Stimulated activated CD8-positive, alpha-beta memory T cell treated with anti-CD3 and anti-CD28 coated beads, Interleukin-4, amount 100 ng/mL, for 48 hours (primary cell): ENCODE results near the gene RNF32.
"Not testable (repeated sequence)": the region's sequence is repeated elsewhere in the genome, so short reads cannot be mapped to it uniquely, and the experiment has no call there.

Experiments used
- DNase-seq: peaks from one replicate; pipeline ENCODE4 v3.0.0-alpha.2; 2020

RNF32 gene

DNA sequence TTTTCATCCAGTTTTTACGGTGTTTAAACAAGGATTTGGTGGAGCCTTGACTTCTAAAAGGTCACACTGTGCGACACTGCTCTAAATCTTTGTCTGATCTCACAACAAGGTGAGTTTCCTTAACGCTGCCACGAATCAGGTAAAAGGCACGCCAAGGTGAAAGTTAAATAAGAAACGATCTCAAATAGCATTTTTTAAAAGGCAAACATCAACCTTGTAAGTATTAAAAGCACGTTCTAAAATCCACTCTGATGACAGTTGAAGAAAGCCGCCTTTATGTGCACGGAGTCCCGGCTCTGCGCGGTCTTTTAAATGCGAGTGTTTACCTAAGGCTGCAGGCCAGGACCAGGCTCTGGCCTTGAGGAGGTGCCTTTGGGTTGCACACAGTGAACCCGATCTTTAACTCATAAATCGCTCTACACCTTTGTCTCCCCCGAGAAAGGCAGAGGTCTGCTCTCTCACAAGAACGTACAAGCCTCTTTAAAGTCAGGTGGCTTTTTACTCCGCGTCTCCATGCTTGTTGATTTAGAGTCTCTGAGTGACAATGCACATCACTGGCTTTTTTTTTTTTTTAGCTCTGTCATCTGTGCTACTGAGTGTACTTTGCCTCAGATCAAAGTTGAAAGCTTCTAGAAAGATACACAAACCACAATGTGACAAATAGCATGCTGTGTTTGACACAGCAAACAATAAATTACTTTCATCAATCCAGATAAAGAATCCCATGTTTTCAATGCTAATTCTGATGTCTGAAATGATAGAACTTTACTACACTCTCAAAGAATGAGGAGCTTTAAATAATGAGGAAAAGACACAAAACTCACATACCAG lies 25.9 kb upstream of the RNF32 start:
- DNase-seq: no peak

DNA sequence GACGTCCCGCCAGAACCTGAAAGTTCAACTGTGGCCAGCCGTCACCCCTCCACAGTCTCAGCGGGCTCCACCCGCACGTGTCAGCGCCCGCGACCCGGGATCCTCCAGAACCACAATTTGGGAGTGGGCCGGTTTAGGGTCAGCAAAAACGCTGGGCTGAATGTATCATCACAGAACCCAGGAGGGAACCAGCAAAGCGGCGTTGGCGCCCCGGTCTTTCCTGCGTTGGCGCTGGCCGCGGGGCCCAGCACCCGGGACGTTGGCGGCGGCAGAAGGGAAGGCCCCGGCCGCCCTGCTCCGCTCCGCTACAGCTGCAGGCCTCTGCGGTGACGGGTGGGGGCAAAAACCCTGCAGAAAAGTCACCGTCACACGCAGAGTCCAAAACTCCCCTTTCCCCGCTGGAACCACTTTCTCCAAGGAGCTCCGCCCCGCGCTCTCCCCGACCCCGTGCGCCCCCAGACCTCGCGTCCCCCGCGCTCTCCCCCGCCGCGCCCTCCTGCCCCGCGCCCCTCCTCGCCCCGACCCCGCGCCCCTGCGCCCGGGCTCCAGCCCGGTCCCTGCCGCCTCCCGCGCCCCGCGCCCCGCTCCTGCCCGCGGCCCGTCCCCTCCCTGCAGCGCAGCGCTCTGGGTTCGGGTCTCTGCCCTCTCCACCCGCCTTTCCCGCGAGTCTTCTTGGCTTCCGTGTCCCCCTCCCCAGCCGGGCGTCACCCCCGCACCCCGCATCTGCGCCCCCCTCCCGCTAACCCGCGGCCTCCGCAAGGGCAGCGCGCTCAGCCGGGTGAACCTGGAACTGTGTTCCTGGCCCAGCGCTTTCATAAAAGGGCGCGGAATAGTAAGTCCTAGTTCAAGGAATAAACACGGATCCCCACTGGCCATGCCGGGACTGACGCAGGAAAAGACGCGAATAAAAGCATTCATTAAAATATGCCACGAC lies 24.0 kb upstream of the RNF32 start:
- DNase-seq: no peak

DNA sequence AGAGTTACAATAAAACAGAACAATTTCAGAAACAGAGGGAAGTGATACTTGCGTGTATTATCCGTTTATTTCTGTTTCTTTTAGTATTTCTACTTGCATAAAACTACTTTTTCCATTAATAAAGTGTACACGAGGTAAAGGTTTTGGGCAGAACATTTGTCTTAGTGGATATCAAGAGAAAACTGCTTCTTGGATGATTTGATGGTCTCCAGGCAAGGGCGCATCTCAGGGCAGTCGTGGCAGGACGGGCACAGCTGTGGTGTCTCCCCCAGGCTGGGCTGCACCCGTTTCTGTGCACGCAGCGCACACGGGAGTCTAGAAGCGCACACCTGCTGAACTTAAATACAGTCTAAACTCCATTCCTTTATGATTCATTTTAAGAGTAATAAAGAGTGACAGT lies 23.4 kb upstream of the RNF32 start:
- no peak for DNase-seq

DNA sequence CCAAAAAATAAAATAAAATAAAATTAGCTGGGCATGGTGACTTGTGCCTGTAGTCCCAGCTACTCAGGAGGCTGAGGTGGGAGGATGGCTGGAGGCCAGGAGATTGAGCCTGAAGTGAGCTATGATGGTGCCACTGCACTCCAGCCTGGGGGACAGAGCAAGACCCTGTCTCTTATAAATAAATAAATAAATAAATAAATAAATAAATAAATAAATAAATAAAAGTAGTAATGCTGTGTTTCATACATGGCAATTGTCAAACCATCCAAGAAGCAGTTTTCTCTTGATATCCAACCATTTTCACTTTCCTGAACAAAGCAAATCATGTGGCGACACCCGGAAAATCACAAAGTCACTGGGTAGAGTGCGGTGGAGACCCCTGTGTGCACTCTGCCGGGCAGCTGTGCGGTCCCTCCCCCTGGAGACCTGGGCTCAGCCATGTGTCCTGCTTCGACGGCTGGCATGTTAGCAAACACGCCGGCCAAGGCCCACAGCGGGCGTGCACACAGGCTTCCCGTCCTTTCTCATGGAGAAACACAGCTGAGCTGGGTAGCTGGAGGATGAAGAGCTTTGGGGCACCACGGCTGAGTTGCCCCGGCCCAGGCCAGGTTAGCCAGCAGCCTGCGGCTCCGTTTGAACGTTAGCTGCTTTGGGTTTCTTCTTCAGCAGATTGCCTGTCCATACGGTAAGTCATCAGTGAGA lies 22.3 kb upstream of the RNF32 start:
- no peak for DNase-seq

DNA sequence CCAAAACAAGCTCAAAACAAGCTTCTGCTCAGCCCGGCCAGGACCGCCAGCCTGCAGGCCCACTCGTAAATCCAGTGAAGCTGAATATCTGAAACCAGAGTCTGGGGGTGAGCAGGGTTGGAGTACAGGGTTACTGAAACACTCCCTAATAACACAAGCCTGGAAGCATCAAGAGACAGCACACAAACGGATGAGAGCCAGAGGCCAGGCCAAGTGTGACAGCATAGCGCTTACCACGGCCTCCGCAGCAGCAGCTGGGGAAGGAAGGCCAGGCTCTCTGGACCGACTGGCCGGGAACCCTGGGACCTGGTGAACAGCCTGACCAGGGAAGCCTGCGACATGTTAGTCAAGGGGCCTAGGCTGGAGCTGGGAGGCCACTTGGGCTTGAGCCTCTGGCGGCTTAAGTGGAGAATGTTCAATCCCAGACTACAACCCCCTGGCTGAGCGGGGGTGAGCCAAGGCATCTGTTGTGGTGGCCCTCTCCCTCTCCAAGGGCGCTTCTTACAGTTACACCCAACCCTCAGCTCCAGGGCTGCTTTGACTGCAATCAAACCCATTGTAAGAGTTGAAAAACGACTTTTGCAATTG lies 21.7 kb upstream of the RNF32 start:
- no peak for DNase-seq

DNA sequence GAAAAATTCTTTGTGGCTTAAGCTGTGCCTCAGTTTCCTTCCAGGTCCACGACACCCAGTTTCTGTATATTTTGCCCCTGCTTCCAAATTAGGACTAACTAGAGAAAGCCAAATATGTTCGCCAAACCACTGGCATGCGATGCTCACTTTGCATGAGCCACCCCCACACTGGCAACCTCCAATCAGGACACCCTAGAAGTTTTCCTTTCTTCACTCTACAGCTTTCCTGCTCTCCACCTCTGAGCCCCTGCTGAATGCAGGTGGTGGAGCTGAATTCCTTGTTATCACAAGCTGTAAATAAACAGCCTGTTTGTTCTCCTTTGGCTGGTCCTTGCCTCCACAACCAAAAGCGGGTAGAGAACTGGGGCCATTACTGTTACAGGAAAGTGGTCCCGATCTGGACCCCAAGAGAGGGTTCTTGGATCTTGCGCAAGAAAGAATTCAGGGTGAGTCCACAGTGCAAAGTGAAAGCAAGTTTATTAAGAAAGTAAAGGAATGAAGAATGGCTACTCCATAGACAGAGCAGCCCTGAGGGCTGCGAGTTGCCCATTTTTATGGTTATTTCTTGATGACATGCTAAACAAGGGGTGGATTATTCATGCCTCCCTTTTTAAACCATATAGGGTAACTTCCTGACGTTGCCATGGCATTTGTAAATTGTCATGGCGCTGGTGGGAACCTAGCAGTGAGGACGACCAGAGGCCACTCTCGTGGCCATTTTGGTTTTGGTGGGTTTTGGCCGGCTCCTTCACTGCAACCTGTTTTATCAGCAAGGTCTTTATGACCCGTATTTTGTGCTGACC lies 20.9 kb upstream of the RNF32 start:
- not testable (repeated sequence) for DNase-seq

DNA sequence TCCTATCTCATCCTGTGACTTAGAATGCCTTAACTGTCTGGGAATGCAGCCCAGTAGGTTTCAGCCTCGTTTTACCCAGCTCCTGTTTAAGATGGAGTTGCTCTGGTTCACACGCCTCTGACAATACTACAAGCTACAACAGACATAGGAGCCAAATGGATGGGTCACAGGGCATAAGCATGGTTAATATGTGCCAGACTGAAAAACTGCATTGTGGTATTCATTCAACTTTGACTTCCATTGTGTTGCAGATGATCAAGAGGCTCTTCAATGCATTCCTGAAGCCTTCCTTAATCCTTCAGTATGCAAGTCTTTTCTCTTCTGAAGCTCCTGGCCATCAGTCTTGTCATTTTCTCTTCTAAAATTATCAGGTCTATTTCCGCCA lies 20.3 kb upstream of the RNF32 start:
- DNase-seq: no peak

DNA sequence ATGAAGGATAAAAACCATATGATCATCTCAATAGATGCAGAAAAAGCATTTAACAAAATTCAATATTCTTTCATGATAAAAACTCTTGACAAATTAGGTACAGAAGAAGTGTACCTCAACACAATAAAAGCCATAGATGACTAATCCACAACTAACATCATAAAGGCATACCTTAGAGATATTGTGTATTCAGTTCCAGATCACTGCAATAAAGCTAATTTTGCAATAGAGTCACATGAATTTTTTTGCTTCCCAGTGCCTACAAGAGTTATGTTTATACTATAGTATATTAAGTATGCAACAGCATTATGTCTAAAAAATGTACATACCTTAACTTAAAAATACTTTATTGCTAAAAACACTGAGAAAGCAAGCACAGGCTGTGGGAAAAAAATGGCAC lies 18.9 kb upstream of the RNF32 start:
- DNase-seq: no peak

DNA sequence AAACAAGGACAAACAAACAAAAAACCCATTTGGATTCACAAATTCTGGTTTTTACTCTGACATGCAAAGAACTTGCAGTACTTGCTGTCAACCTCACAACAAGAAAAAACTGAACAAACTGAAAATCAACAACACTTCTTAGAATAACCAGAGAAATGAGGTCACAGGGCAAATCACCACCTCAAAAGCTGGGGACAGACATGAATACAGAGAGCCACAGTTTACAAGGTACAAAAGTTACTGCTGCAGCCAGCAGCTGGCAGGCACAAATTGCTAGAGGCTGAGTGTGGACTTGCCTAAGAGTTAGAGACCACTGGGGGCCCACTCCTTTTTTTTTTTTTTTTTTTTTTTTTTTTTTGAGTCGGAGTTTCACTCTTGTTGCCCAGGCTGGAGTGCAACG lies 15.0 kb upstream of the RNF32 start:
- no peak for DNase-seq

DNA sequence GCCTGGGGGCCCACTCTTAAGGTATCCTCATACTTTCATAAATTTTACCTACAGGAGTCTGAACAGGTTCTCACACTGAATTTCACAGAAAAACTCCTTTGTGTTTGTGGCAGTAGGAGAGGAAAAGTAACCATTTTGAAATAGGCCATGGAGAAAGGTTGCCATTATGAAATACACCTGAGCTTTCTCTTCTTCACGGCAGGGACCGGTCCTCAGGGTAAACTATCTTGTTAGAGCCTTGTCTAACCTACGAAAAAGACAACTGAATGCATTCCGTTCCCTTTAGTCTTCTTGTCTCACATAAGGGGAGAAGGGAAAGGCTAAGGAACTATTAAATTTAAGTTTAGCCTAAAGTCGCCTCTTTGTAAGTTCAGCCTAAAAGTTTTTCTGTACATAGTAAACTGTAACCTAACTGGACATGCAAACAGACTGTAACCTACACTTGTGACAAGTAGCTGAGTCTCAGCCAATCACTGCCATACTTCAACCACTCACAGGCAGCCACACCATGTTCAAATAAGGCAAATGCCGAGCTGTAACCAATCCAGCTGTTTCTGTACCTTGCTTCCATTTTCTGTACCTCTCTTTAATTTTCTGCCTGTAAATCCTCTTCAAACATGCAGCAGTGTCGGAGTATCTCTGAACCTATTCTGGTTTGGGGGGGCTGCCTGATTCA lies 14.2 kb upstream of the RNF32 start:
- no peak for DNase-seq

DNA sequence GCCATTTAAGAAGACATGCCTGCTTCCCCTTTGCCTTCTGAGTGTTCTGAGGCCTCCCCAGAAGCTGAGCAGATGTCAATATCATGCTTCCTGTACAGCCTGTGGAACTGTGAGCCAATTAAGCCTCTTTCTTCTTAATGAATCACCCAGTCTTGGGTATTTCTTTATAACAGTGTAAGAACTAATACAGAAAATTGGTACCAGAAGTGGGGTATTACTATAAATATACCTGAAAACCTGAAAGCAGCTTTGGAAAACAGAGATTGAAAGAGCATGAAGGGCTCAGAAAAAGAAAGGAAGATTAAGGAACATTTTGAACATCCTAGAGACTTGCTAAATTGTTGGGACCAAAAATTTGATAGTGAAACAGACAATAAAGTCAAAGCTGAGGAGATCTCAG lies 12.0 kb upstream of the RNF32 start:
- no peak for DNase-seq

DNA sequence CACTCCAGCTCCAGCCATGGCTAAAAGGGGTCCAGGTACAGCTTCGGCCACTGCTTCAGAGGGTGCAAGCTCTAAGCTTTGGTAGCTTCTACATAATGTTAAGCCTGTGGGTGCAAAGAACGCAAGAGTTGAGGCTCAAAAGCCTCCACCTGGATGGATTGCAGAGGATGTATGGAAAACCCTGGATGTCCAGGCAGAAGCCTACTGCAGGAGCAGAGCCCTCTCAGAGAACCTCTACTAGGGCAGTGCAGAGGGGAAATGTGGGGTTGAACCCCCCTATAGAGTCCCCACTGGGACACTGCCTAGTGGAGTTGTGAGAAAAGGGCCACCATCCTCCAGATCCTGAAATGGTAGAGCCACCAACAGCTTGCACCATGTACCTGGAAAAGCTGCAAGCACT lies 10.7 kb upstream of the RNF32 start:
- DNase-seq: no peak

DNA sequence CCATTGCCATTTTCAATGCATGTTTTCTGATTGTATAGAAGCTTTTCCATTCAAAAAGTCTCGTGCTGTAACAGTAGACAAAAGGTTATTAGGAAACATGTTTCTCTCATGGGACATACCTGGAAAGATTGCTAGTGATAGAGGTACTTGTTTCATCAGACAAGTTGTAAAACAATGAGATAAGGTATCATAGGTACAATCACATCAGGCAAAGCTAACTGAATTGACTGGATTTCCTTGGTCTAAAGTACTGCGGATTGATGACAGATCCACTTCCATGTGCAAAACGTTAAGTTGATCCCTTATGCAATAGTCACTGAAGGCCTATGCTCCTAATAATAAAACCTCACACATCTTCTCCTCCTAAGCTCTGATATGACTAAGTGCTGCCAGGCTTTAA lies 6.5 kb upstream of the RNF32 start:
- DNase-seq: no peak

DNA sequence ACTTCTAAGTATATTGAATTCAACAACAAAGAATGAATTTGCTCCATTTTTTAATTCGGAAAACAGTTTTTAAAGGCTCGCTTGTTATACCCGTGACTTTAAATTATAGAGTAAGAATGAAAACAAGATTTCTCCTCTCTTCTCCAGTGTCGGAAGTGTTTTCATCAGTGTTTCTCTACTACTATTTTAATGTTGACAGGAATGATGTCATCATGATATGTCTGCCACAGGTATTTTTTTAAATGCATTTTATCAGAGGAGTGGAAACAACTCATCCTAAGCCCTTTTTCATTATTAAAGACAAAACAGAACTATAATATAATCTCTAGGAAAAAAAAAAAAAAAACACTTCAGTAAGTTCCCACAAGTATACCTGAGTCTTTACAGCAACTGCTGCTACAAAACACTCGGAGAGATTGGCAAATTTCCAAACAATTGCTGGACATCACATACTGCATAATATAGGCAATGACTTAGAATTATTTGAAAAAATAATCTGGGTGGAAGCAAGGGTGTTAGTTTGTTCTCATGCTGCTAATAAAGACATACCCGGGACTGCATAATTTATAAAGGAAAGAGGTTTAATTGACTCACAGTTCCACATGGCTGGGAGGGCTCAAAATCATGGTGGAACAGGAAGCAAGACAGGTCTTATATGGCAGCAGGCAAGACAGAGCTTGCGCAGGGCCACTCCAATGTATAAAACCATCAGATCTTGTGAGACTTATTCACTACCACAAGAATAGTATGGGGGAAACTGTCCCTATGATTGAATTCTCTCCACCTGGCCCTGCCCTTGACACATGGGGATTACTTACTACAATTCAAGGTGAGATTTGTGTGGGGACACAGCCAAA lies 4.8 kb upstream of the RNF32 start:
- DNase-seq: no peak

DNA sequence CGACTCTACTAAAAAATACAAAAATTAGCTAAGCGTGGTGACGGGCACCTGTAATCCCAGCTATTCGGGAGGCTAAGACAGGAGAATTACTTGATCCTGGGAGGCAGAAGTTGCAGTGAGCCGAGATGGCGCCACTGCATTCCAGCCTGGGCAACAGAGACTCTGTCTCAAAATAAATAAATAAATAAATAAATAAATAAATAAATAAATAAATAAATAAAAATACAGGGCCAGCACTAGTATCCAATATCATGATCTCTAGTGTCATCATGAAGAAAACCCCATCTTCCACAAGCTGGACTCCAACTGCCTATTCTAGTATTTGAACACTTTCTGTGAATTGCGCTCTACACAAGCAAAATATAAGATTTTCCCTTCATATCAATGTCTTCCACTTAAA lies 3.5 kb upstream of the RNF32 start:
- DNase-seq: not testable (repeated sequence)

DNA sequence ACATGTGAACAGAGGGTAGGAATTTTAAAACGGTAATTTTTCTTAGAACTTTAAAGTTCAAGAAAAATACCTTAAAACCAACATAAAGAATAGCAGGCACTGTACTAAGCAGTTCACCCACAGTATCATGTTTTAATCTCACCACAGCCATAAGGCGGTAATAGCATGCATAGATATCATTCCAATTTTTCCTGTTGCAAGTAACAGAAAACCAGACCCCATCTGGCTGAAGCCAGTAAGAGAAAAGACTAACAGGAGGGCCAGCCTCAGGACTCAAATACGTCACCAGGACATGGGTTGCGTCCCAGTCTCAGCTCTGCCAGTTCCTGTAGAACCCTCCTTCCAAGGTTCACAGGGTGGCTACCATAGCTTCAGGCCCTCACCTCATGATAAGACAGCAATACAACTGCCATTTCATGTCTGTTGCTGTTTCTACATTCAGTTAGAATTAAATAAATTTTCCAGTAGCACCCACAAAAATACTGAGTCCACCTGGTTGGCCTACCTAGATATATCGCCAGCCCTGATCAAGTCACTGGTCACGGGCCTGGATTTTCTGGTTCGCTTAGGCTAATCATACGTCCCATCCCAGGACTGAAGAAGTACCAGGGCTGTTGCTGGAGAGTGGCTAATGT lies 2.0 kb upstream of the RNF32 start:
- DNase-seq: no peak

DNA sequence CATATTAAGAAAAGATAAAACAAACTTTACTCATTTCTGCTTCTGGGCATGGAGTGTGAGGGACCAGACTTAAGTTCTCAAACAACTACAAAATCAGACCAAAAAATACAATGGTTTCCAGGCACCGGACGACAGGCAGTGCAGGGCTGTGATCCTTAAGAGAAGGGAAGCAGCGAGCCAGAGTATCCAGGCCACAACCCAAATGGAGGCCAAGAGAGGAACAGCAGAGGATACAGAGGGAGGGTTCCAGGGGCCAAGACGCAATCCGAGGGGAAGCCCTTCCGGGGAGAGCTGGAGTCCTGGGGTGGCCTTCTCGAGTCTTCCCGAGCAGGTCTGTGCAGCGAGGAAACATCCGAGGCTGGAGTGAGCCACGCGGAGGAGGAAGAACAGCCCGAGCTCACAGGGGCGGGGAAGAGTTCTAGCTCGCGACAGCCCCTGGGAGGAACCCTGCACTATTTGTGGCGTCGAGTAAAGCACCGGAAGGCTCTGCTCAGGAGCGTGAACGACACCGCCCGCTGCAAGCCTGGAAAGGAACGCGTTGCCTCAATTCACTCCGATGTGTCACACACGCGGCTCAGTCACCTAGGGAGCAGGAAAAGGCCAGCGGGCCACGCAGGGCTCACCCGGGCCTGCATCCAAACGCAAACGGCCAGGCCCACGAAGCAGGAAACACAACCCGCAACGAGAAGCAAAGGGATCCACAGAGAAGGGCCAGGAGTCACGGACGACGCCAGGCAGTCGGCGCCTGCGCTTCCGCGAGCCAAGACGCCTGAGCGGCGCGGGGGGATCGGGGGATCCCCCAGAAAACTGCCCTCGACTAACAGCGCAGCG lies 933 bp upstream of the RNF32 start:
- DNase-seq: no peak

DNA sequence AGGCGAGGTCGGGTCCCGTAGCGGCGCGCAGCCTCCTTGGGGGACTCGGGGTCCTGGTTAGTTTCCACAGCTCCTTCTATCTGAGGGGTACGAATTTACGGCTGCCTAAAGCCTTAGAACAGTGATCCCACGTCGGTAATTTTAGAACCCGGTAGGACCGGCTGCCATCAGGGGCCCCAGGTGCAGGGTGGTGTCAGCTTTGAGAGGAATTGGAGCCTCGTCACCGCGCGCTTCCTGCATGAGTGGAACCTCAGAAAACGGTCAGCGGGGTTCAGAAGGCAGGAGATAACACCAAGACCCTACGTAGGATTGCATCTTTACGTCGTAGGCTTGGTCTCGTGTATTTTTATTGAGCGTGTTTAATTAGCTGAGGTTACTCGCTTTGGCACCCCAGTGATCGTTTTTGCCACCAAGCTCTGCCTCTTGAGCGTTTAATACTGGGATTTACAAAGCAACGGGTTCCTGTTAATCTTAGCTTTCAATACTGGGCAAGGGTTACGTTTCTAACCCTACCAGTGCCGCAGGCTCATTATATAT lies 443 bp downstream of the RNF32 start:
- DNase-seq: peak; percentile 75
